SU-DHL-6 (cell line): ENCODE data around the gene PLXNA2.

Source experiments
- H2AFZ ChIP-seq: fragments of 200-600 bp; sonication (generic); 2 replicates; pipeline ENCODE4 v1.6.1; 2014; ENCODE audit warnings: low read depth, mild to moderate bottlenecking, moderate library complexity, mixed read lengths, antibody characterized with exemption, low read length; ENCODE audit not compliant: severe bottlenecking
- H3F3A ChIP-seq: fragments of 200-600 bp; shearing (Covaris generic); 2 replicates; pipeline ENCODE4 v1.6.0; 2016; ENCODE audit warnings: antibody characterized with exemption, mild to moderate bottlenecking; ENCODE audit not compliant: insufficient read depth
- H3K27ac ChIP-seq: fragments of 200-600 bp; sonication (generic); 2 replicates; pipeline ENCODE4 v1.5.1; 2016; ENCODE audit warnings: low read depth, mild to moderate bottlenecking, low read length, moderate library complexity, mixed read lengths
- H3K27me3 ChIP-seq: fragments of 200-600 bp; sonication (generic), shearing (Covaris generic); 2 replicates; pipeline ENCODE4 v1.6.0; 2014; ENCODE audit warnings: mild to moderate bottlenecking, low read length
- H3K36me3 ChIP-seq: fragments of 200-600 bp; sonication (generic); 2 replicates; pipeline ENCODE4 v1.6.1; 2014; ENCODE audit warnings: mild to moderate bottlenecking, low read length, mixed read lengths
- H3K4me2 ChIP-seq: fragments of 300-600, 200-600 bp; shearing (Covaris generic), sonication (generic); 2 replicates; pipeline ENCODE4 v1.6.0; 2014; ENCODE audit warnings: low read length, low read depth, mild to moderate bottlenecking; ENCODE audit not compliant: poor library complexity, severe bottlenecking
- H3K4me3 ChIP-seq: fragments of 200-600 bp; sonication (generic); 2 replicates; pipeline ENCODE4 v1.5.1; 2014; ENCODE audit warnings: antibody characterized with exemption, low read length, mild to moderate bottlenecking, mixed read lengths; ENCODE audit not compliant: insufficient read depth, poor library complexity, severe bottlenecking
- H3K79me2 ChIP-seq: fragments of 200-600 bp; sonication (generic); 2 replicates; pipeline ENCODE4 v1.6.1; 2014; ENCODE audit warnings: mild to moderate bottlenecking, low read length, moderate library complexity; ENCODE audit not compliant: insufficient read depth
- H3K9ac ChIP-seq: fragments of 200-600 bp; sonication (generic); 2 replicates; pipeline ENCODE4 v1.7.0; 2014; ENCODE audit warnings: mild to moderate bottlenecking, low read length
- H3K9me2 ChIP-seq: fragments of 200-600 bp; sonication (generic); replicated peaks from 2 replicates; pipeline ENCODE4 v1.6.1; 2014; ENCODE audit warnings: low read length; ENCODE audit not compliant: insufficient read depth
- H3K9me3 ChIP-seq: fragments of 200-600 bp; sonication (generic); 2 replicates; pipeline ENCODE4 v1.6.1; 2014; ENCODE audit warnings: low read length, mixed read lengths; ENCODE audit not compliant: insufficient read depth
- H4K20me1 ChIP-seq: fragments of 200-600 bp; sonication (generic); 2 replicates; pipeline ENCODE4 v1.6.1; 2014; ENCODE audit warnings: low read depth, mild to moderate bottlenecking, antibody characterized with exemption, low read length, moderate library complexity, mixed read lengths
- EZH2phosphoT487 ChIP-seq: fragments of 200-600 bp; sonication (generic), shearing (Covaris generic); conservative IDR thresholded peaks from 2 replicates; pipeline ENCODE4 v1.6.1; 2018; ENCODE audit warnings: mild to moderate bottlenecking, antibody characterized with exemption, low read length, moderate library complexity, mixed read lengths
- TF ChIP-seq, protein P1 (sequence below): fragments of 200-600 bp; sonication (generic); IDR thresholded peaks from one replicate; pipeline ENCODE4 v1.5.1; 2017; ENCODE audit warnings: antibody characterized with exemption, mild to moderate bottlenecking, low read length, moderate library complexity; ENCODE audit not compliant: insufficient read depth, poor library complexity, severe bottlenecking

The PLXNA2 gene

DNA sequence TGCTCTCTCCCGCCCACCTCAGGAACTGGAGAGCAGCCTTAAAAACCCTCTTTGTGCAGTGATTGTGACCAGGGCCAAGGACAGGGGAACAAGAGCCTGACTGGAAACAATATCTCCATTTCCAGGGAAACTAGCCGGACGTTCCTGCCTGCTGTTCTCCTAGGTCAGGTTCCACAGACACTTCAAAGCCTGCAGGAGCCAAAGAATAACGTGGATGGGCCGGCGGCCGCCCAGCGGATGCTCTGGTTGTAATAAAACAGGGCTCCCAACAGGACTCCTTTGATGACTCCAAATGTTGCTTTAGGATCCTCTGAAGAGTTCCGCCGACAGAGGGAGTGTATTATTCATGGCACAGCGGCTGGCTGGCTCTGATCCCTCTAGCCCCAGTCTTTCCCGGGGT lies 162.2 kb downstream of the PLXNA2 start:
- H3K27me3 ChIP-seq: 0 out of 2 replicates have a peak, but pooled peaks cover 3% of the 10 kb centered on the region
- H3K4me2 ChIP-seq: no peak overlapping the region
- no peaks in the 10 kb centered on the region for H3K79me2 ChIP-seq
- no peaks in the 10 kb centered on the region for H3K9me2 ChIP-seq
- TF ChIP-seq, protein P1, sequence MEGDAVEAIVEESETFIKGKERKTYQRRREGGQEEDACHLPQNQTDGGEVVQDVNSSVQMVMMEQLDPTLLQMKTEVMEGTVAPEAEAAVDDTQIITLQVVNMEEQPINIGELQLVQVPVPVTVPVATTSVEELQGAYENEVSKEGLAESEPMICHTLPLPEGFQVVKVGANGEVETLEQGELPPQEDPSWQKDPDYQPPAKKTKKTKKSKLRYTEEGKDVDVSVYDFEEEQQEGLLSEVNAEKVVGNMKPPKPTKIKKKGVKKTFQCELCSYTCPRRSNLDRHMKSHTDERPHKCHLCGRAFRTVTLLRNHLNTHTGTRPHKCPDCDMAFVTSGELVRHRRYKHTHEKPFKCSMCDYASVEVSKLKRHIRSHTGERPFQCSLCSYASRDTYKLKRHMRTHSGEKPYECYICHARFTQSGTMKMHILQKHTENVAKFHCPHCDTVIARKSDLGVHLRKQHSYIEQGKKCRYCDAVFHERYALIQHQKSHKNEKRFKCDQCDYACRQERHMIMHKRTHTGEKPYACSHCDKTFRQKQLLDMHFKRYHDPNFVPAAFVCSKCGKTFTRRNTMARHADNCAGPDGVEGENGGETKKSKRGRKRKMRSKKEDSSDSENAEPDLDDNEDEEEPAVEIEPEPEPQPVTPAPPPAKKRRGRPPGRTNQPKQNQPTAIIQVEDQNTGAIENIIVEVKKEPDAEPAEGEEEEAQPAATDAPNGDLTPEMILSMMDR: no peak
- TF ChIP-seq EZH2phosphoT487: no peak
- no peak overlapping the region for H3K4me3 ChIP-seq
- no peaks in the 10 kb centered on the region for H3K36me3 ChIP-seq
- no peak overlapping the region for H2AFZ ChIP-seq
- no peak overlapping the region for H3K9ac ChIP-seq
- no peaks in the 10 kb centered on the region for H4K20me1 ChIP-seq
- H3K27ac ChIP-seq: no peak overlapping the region
- no peaks in the 10 kb centered on the region for H3K9me3 ChIP-seq
- no peaks in the 10 kb centered on the region for H3F3A ChIP-seq

DNA sequence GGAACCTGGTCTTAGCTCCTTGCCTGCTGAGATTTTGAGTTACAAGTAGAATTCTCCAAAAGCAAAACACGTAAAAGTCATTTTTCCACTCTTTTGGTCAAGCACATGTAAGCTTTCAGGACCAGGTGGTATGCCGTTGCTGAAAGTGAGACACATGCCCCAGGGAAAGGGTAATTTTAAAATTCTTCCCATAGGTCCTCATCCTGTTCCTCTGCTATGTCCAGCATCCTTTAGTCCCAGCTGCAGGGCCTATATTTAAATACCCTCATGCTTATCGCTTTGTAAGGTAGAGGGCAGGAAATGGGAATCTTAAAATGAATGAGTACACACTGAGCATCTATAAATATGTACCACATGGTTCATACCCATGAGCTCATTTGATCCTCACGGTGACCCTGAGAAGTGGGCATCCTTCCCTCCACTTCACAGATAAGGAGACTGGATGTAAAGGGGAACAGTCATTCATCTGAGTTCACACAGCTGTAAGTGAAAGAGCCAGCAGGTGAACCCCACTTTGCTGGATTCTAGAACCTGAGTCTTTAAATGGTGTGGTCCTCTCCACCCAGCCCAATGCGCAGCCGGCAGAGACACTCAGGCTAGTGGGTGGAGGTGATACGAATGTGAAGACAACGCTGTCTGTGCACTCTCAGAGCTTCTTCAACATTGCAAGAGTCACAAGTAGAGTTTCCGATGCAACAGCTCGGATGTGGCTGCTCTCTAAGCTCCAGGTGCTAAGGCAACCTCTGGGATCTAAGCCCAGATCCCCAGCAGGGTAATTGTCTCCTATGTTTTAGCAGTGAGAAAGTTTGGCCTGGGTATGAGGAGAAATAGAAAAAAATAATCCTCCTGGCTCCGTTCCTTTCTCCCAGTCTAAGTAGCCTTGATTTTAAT lies 163.5 kb downstream of the PLXNA2 start:
- H3K4me2 ChIP-seq: no peak overlapping the region
- H3K4me3 ChIP-seq: no peak overlapping the region
- H3K9me2 ChIP-seq: no peaks in the 10 kb centered on the region
- H3K9me3 ChIP-seq: no peaks in the 10 kb centered on the region
- no peak overlapping the region for H2AFZ ChIP-seq
- 0 out of 2 replicates have a peak, but pooled peaks cover 3% of the 10 kb centered on the region for H3K27me3 ChIP-seq
- TF ChIP-seq, protein P1: no peak
- no peak for TF ChIP-seq EZH2phosphoT487
- H3K36me3 ChIP-seq: no peaks in the 10 kb centered on the region
- H4K20me1 ChIP-seq: no peaks in the 10 kb centered on the region
- H3K27ac ChIP-seq: no peak overlapping the region
- H3K9ac ChIP-seq: no peak overlapping the region
- no peaks in the 10 kb centered on the region for H3K79me2 ChIP-seq
- no peaks in the 10 kb centered on the region for H3F3A ChIP-seq

DNA sequence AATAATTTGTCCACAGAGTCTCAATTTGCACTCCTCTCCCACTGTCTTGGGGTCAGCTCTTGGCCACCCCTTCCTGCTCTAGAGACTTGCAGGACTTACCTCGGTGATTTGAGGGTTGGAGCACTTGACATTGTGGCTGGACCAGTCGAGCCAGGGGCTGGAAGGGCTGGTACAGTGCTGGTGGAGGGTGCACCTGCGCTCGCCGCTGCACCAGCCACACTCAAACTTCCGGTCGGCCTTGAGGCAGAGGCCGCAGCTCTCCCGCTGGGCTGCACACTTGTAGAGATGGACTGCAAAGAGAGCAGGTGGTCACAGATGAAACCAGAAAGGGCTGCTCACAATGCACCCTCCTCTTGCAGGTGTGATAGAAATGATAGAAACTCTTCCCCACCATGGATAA lies 165.0 kb downstream of the PLXNA2 start:
- TF ChIP-seq, protein P1: no peak
- TF ChIP-seq EZH2phosphoT487: no peak
- H3K79me2 ChIP-seq: no peaks in the 10 kb centered on the region
- H2AFZ ChIP-seq: no peak overlapping the region
- no peak overlapping the region for H3K4me2 ChIP-seq
- H3K27me3 ChIP-seq: 0 out of 2 replicates have a peak, but pooled peaks cover 3% of the 10 kb centered on the region
- H3K9ac ChIP-seq: no peak overlapping the region
- H3K4me3 ChIP-seq: no peak overlapping the region
- no peaks in the 10 kb centered on the region for H4K20me1 ChIP-seq
- no peaks in the 10 kb centered on the region for H3K9me3 ChIP-seq
- H3K9me2 ChIP-seq: no peaks in the 10 kb centered on the region
- no peak overlapping the region for H3K27ac ChIP-seq
- no peaks in the 10 kb centered on the region for H3K36me3 ChIP-seq
- no peaks in the 10 kb centered on the region for H3F3A ChIP-seq
